ENCODE data around the gene STX1A.

Gene STX1A

GRCh38 chr7:73706126-73707044 lies 13.1 kb downstream of the STX1A start:
- no peak for DNase-seq

DNA sequence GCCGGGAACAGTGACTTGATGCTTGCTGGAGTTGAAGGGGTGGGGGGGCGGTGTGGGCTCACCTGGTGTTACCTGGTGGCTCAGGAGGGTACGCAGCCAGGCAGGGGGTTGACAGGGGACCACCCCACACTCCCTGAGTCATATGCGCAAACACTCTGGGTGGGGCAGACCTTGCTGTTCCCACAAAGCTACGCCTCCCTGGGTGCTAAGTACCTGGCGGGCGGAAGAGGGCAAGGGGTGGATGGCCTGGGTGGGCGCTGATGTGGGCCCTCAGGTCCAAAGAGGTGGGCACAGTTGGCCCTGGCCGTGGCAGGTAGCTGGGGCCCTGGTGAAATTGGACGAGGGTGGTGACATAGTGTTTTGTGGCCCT lies 13.9 kb downstream of the STX1A start:
- DNase-seq, result no peak

DNA sequence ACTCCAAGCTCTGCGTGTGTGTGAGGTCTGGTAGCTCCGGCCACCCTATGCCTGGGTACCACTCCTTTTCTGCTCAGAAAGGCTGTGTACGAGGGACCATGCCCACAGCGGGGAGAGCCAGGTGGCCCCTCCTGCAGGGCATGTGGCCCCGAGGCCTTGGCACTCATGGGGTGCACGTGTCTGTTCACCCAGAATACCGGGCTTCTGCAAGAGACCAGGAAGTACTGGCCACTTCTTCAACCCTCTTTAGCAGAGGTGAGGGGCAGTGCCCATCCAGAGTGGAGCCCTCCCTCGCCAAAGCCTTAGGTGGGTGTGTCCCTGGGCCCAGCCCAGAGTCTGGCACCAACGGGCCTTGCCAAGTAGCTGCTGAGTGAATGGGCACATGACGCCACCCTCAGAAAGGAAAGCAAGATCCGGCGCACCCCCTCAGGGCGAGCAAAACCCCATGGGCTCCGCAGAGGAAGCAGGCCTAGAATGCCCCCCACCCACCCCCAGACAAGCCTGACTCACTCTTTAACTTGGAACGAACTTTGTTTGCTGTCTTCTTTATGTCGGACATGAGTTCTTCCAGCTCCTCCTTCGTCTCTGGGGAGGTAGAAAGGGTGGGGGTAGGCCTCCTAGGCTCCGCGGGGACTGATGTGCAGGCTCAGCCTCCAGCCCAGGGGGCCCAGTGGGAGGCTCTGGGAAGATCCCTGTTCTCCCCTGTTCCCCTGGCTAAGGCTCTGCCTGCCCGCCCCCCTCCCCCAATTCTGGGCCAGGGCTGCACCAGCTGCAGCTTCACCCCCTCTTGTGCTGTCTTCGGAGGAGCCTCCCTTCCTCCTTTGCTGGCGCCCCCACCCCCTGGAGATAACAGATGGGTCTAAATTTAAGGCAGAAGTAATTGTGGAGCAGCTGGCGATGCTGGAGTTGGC lies 14.6 kb downstream of the STX1A start:
- no peak for DNase-seq

- DNase-seq, result peak; percentile 40
Observed at GRCh38 chr7:73703757-73704639, 15.5 kb downstream of the STX1A start.

DNA sequence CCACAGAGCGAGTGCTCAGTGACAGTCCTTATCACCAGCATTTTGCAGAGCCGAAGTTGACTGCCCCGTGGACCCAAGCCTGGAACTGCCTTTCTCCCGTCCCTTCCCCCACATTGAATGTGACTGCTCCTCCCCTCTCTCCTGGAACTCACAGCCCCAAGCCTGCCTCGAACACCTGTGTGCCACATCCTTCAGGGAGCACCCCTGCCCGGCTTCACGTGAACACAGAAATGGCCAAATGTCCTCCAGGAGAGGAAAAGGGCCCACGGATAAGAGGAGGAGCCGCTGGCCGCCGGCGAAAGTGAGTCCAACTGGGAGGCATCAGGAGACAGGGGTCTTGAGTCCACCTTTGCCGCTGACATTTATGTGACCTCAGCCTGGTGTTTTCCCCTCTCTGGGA lies 16.2 kb downstream of the STX1A start:
- DNase-seq, result no peak

DNA sequence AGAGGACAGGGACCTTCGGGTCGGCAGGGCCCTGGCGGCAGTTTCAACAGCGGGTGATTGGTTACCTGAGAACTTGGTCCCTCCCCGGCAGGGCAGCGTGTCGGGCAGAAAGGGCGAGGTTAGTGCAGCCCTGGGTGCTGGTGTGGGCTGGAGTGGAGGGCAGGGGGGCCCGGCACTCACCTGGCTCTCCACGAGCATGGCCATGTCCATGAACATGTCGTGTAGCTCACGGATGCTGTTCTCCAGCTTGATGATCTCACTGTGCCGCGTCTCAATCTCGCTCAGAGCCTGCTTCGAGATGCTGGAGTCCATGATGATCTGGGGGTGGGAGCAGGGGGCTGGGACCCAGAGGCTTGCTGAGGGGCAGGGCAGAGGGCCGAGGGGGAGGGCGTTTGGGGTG lies 16.8 kb downstream of the STX1A start:
- no peak for DNase-seq

- no peak for DNase-seq
Observed at GRCh38 chr7:73702226-73702625, 17.2 kb downstream of the STX1A start.

GRCh38 chr7:73701357-73701995 lies 18.0 kb downstream of the STX1A start:
- DNase-seq, result no peak

- DNase-seq, result no peak
Observed at GRCh38 chr7:73700581-73701134, 18.8 kb downstream of the STX1A start.

DNA sequence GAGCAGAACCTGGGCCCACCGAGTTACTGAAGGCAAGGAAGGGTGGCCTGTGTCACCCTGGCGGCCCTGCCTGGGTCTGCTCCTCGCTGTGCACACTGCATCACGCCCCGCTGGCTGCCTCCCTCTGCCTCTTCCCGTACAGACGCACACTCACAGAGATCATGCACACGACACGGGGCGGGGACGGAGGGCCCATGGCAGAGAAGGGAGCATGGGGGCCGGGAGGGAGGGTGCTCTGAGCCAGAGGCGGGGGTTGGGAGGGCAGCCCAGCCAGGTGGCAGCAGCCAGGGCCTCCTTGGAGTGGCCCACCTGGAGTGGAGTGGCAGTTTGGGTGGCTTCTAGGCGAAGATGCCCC lies 19.4 kb downstream of the STX1A start:
- DNase-seq, result no peak

- DNase-seq, result no peak
Observed at GRCh38 chr7:73699370-73700068, 19.9 kb downstream of the STX1A start.

DNA sequence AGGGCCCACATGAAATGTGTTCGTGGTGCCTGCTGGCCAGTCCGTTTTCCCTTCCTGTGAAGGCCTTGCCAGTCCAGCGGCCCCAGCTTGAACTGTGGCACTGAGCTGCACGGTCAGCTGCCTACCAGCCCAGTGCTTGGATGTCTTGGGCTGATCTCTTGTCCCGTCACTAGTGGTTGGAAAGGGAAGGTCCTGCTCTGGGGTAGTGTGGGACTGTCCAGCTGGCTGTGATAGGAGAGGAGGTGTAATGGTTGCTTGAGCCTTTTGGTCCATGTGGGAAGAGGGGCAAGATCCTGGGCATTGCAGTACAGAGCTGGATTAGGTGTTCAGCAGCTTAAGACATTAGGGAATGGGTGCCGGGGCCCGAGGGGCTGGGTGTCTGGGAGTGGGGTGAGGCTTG lies 21.1 kb downstream of the STX1A start:
- DNase-seq, result no peak

DNA sequence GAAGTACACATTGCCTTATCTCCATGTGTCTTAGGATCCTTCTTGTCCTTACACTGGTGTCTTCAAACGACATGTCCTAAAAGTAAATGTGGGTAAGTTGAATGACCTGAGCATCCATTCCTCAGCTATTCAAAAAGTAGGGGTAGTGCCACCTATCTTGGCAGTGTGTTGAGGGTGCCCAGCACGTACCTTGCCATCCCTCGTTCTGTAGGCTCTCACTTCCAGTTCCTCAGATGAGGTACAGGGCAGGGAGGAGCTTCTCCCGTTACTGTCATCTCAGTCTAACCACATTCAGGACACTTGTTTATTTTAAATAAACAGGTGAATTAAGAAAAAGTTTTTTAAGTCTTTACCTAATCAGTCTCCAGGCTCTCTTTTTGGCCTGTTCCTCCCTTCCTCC lies 23.1 kb downstream of the STX1A start:
- DNase-seq, result no peak

DNA sequence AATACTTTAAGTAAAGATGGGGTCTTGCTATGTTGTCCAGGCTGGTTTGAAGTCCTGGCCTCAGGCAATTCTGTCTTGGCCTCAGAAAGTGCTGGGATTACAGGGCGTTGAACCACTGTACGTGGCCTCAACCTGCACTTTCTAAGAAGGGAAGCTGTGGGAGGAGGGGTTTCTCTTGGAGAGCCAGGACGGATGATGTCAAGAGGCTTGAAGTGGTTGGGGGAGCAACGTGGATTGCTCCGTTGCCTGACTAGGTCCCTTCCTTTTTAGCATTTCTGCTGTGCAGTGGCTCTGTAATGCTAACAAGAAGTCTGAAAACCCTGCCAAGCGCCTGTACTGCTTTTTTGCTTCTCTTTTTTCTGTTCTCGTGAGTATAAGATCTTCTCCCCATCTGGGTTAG lies 28.8 kb downstream of the STX1A start:
- DNase-seq, result no peak

DNA sequence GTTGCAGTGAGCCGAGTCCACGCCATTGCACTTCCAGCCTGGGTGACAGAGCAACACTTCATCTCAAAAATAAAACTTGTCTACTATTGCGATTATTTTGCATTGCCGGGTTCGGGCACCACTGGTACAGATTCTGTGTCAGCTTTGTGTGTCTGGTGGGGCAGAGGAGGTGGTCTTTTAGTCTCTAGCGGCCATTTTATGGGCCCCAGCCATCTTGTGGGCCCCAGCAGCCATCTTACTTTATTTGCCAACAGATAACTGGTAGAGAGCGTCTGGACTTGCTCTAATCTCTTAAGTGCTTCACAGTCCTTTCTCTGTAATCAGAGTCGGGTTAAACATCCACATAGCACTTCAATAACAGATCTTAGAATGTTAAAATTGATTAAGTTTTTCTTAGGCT lies 31.2 kb downstream of the STX1A start:
- no peak for DNase-seq

DNA sequence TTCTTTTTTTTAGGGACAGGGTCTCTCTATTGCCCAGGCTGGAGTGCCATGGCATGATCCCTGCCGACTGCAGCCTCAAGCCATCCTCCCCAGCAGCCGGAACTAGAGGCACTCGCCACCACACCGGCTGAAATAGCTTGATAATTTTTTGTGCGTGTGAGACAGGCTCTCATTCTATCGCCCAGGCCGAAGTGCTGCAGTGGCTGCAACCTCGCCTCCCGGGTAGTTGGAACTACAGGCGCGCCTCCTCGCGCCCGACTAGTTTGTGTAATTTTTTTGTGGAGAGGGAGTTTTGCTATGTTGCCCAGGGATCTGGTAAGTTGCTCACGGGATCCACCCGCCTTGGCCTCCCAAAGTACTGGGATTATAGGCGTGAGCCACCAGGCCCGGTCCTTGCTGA lies 34.2 kb downstream of the STX1A start:
- DNase-seq, result no peak

DNA sequence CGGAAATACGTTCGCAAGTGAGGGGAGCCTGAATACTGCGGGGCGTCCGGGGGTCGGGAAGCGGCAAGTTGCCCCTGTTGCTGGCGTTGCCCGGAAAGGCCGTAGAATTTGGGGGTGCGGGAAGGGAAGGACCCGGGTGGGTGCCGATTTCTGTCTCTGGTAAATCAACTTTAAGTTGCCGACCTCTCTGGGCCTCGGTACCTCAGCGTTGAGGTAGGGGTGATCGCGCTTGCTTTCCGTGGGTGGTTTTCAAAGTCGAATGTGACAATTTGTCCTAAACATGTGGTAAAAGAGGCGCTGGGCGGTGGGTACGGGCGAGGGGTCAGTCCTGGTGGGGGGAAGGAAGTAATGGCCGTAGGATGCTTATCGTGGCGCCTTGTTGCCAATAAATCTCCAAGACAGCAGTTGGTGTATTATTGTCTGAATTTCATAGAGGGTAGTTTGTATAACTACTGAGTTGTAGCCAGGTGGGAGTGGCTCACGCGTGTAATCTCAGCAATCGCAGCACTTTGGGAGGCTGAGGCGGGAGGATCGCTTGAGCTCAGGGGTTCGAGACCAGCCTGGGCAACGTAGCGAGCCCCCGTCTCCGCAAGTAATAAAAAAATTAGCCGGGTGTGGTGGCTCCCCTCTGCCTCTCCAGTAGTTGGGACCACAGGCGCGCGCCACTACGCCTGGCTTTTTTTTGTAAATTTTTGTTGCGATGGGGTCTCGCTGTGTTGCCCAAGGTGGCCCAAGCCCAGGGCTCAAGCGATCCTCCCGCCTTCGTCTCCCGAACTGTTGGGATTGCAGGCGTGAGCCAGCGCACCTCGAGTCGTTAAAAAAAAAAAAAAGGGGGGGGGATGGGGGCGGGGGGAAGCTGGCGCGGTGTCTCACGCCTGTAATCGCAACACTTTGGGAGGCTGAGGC lies 35.4 kb downstream of the STX1A start:
- DNase-seq, result no peak

- peak; percentile 90 for DNase-seq
Observed at GRCh38 chr7:73683056-73683787, 36.2 kb downstream of the STX1A start, which contains the start of the genes BUD23 and DNAJC30. BUD23 (plus strand) TSS chr7:73683597; CDS start chr7:73683626, 29 bp downstream. DNAJC30 (minus strand) TSS chr7:73683453; CDS start chr7:73683423, 30 bp downstream.

GRCh38 chr7:73682745-73683055 lies 36.8 kb downstream of the STX1A start:
- no peak for DNase-seq

GRCh38 chr7:73681031-73681430 lies 38.4 kb downstream of the STX1A start:
- DNase-seq, result no peak

All from NCI-H187 treated with DMSO at 0.1 percent for 48 hours (cell line).